AG09309 (cell line): ENCODE results near the gene SYT1.

Source experiments
- DNase-seq: peaks from one replicate; pipeline ENCODE4 v3.0.0-alpha.2; 2010; ENCODE audit warnings: low read depth
- H3K4me3 ChIP-seq: 2 replicates; pipeline ENCODE4 v1.5.1; 2011; ENCODE audit warnings: mild to moderate bottlenecking, low read depth, low read length, moderate library complexity; ENCODE audit not compliant: control insufficient read depth
- CTCF ChIP-seq: IDR thresholded peaks from 2 replicates; pipeline ENCODE4 v1.5.1; 2011; ENCODE audit warnings: mild to moderate bottlenecking, low read depth, low read length, inconsistent platforms; ENCODE audit not compliant: insufficient read depth, control insufficient read depth; ENCODE audit errors: missing control alignments

The SYT1 gene

GRCh38 chr12:79402606-79403005 lies 538.0 kb downstream of the SYT1 start:
- no peak overlapping the region for H3K4me3 ChIP-seq
- TF ChIP-seq CTCF: no peak
- DNase-seq: peak; percentile 31

DNA sequence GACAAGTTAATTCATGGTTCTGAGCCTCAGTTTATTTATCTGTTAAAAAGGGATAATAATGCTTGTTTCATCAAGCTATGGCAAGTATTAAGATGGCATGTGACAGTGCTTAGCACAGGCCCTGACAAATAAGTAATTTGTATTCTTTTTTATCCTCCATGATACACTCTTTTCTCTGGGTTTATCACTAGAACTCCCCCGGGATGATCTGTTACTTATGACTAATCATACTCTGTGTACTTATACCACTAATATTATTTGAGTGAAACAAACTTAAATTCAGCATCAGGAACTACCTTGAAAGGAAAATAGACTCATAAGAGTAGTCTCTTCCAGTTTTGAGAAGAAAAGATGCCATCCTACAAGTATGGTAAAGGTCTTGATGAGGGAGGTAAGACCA lies 542.4 kb downstream of the SYT1 start:
- H3K4me3 ChIP-seq: no peak overlapping the region
- TF ChIP-seq CTCF: no peak
- DNase-seq: no peak

DNA sequence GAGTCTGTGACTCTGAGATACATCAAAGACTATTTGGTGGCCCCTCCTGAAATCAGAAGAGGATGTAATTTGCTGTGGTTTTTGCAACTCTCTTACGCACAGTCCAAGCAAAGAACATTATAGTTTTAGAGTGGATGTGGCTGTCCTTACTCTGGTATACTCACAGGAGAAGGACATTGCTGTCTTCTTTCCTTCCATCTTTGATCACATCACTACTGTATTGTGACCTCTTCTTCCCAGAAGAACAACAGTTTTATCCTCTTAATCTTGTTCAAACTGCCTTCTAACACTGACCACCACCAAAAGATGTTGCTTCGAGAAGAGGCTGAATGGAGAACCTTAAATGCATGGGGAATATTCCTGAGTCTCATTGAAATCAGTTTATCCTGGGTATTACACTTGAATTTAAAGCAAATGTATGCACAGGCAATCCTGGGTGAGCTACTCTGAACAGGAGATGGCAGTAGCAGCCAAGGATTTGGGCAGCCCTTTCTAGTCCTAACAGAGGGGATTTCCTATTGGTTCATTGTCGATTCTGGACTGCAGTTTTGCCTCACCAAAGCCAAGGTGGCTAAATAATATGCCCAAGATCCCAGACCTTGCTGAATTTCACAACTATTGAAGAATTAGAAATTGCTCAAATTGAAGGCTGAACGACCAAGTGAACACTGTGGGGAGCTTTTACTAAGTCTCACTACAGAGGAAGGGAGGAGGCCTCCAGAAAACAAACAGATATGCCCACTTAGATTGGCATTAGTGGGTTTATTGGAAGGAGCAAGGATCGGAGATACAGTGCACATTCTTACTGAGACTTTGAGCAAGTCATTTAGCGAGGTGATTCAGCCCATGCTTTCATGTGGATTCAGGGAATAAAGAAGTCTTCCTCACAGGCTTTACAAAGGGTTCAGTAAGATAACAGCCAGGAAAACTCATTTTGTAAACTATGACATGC lies 543.4 kb downstream of the SYT1 start:
- DNase-seq: peak; percentile 81
- TF ChIP-seq CTCF: peak; percentile 84
- no peak overlapping the region for H3K4me3 ChIP-seq

DNA sequence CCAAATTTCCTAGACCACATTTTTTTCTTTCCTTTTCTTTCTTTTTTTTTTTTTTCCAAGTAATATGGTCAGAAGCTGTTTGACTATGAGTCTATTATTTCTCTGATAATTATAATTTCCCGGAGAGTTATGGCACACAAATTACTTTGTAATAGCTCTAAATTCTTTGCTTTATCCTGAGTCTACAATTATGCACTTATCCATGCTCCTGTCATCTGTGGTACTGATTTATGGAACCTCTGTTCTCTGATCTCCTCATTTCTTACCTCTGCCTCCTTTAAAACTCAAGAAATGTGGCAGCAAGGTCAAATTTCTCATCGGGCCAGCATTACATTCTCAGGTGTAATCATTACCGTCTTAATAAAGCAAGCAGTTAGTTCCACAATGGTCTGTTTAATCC lies 544.1 kb downstream of the SYT1 start:
- no peak for TF ChIP-seq CTCF
- H3K4me3 ChIP-seq: no peak overlapping the region
- DNase-seq: no peak

DNA sequence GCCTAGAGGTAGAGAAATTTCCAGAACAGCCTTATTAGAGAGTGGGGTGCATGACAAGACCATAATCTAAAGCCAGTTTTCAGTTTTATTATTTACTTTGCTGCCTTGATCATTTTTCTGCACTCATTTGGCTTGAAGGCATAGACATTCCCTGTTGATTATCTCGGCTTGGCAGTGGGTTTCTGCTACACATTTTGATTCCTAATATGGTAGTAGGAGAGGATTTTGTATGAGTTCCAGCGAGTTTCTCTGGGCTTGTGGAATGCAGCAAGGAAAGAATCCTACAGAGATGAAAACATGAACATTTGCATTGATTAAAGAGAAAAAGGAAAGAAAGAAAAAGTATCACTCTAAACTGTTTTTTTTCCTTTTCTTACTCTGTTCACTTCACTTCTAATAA lies 545.0 kb downstream of the SYT1 start:
- no peak for DNase-seq
- H3K4me3 ChIP-seq: no peak overlapping the region
- TF ChIP-seq CTCF: no peak

DNA sequence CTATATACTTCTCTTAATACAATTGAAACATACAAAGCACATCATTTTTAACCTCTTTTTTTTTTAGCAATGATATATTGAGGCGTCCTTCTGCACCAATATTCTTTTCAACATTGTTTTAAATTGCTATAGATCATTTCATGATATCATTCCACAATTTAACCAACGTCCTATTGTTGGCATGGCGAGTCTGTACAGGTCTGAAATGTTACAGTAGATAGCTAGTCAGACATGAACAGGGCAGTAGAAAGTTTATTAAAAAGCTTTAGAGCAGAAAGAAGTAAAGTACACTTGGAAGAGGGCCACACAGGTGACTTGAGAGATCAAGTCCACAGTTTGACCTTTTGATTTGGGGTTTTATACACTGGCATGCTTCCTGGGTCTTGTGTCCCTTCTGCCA lies 547.2 kb downstream of the SYT1 start:
- no peak for TF ChIP-seq CTCF
- H3K4me3 ChIP-seq: no peak overlapping the region
- DNase-seq: no peak

DNA sequence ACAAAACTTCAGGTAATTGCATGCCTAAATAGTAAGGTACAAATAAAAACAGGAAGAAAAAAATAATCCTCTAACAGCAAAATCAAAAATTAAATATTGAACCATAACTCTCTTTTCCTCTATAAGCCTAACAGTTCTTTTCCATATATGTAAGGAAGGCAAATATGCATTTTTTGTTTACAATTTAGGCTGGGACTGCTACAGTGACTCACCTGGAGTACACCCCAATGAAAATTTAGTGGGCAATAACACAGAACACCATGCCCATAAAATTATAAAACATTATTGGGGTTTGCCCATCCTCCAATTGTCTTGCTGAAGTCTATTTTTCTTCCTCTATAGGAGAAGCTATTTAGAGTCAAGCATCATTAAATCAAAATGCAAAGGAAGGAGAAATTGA lies 549.2 kb downstream of the SYT1 start:
- TF ChIP-seq CTCF: no peak
- no peak overlapping the region for H3K4me3 ChIP-seq
- DNase-seq: no peak
